C4-2B (cell line): ENCODE data around the gene GJC1.

Source experiments
- H3K27ac ChIP-seq: fragments of 450-650 bp; 2 replicates; pipeline ENCODE4 v1.5.1; 2017
- CTCF ChIP-seq: fragments of 450-650 bp; conservative IDR thresholded peaks from 2 replicates; pipeline ENCODE4 v1.5.1; 2017; ENCODE audit warnings: mild to moderate bottlenecking
- ZFX ChIP-seq: fragments of 450-650 bp; IDR thresholded peaks from 2 replicates; pipeline ENCODE4 v1.6.1; 2017

Gene GJC1

GRCh38 chr17:44854192-44854591 lies 24.1 kb upstream of the GJC1 start:
- TF ChIP-seq CTCF: no peak
- H3K27ac ChIP-seq: no peak overlapping the region

GRCh38 chr17:44850612-44851011 lies 20.5 kb upstream of the GJC1 start:
- no peak for TF ChIP-seq ZFX
- TF ChIP-seq CTCF: no peak
- no peak overlapping the region for H3K27ac ChIP-seq

GRCh38 chr17:44850025-44850424 lies 19.9 kb upstream of the GJC1 start:
- no peak overlapping the region for H3K27ac ChIP-seq

GRCh38 chr17:44848961-44849489 lies 18.9 kb upstream of the GJC1 start:
- TF ChIP-seq ZFX: no peak
- no peak for TF ChIP-seq CTCF
- H3K27ac ChIP-seq: no peak overlapping the region

More at GRCh38 chr17:44850025-44850424, 19.9 kb upstream of the GJC1 start:
- TF ChIP-seq ZFX: no peak
- TF ChIP-seq CTCF: no peak

GRCh38 chr17:44848257-44848795 lies 18.2 kb upstream of the GJC1 start:
- TF ChIP-seq CTCF (no peak), ZFX (no peak)
- H3K27ac ChIP-seq: no peak overlapping the region

GRCh38 chr17:44847586-44847985 lies 17.5 kb upstream of the GJC1 start, which contains the start of gene HIGD1B:
Gene HIGD1B (plus strand): TSS chr17:44847883. CDS start chr17:44848153, 270 bp downstream.
- no peak for TF ChIP-seq ZFX
- TF ChIP-seq CTCF: no peak
- H3K27ac ChIP-seq: no peak within 1 kb of the TSS

GRCh38 chr17:44846206-44846605 lies 16.1 kb upstream of the GJC1 start:
- H3K27ac ChIP-seq: no peak overlapping the region
- no peak for TF ChIP-seq CTCF
- TF ChIP-seq ZFX: no peak
